GOT3 (cell line): ENCODE results near the gene MYO19.
"Not testable (repeated sequence)": the region's sequence is repeated elsewhere in the genome, so short reads cannot be mapped to it uniquely, and the experiment has no call there.

Source experiments
- DNase-seq: peaks from one replicate; lab custom pipeline; 2025; ENCODE audit warnings: mixed read lengths; lab: John Stamatoyannopoulos, UW

MYO19 gene

GRCh38 chr17:36498560-36499300, 35.9 kb downstream of the MYO19 start:
- no peak for DNase-seq

GRCh38 chr17:36498155-36498554, 36.5 kb downstream of the MYO19 start:
- DNase-seq, result no peak

GRCh38 chr17:36496018-36496789, 38.5 kb downstream of the MYO19 start:
- no peak for DNase-seq

GRCh38 chr17:36495076-36495578, 39.5 kb downstream of the MYO19 start:
- no peak for DNase-seq

- no peak for DNase-seq
These were observed 40.0 kb downstream of the MYO19 start for GRCh38 chr17:36494674-36495073.

- no peak for DNase-seq
These were observed 40.7 kb downstream of the MYO19 start for GRCh38 chr17:36493956-36494355.

GRCh38 chr17:36486204-36487194, 48.2 kb downstream of the MYO19 start, which contains the start of gene ZNHIT3:
Gene ZNHIT3 (plus strand): TSS chr17:36486681. CDS start chr17:36486700, 19 bp downstream.
- DNase-seq, result peak; percentile 42

- no peak for DNase-seq
These were observed 48.9 kb downstream of the MYO19 start for GRCh38 chr17:36485805-36486203.

- DNase-seq, result no peak
These were observed 49.6 kb downstream of the MYO19 start for GRCh38 chr17:36485027-36485426.

- DNase-seq, result not testable (repeated sequence)
These were observed 50.6 kb downstream of the MYO19 start for GRCh38 chr17:36484021-36484420.

GRCh38 chr17:36482611-36483504, 51.8 kb downstream of the MYO19 start:
- DNase-seq, result peak; percentile 71

- DNase-seq, result no peak
These were observed 52.8 kb downstream of the MYO19 start for GRCh38 chr17:36481829-36482228.

- DNase-seq, result no peak
These were observed 59.2 kb downstream of the MYO19 start for GRCh38 chr17:36475346-36475970.

GRCh38 chr17:36474571-36474970, 60.1 kb downstream of the MYO19 start:
- no peak for DNase-seq

- no peak for DNase-seq
These were observed 64.2 kb downstream of the MYO19 start for GRCh38 chr17:36470499-36470898.

GRCh38 chr17:36469733-36470132, 64.9 kb downstream of the MYO19 start:
- DNase-seq, result no peak

- no peak for DNase-seq
These were observed 65.6 kb downstream of the MYO19 start for GRCh38 chr17:36468903-36469635.

- DNase-seq, result no peak
These were observed 69.9 kb downstream of the MYO19 start for GRCh38 chr17:36464765-36465088.

- peak; percentile 33 for DNase-seq
These were observed 70.5 kb downstream of the MYO19 start for GRCh38 chr17:36463916-36464764.
